ENCODE data around the gene ZBTB40.

Gene ZBTB40

GRCh38 chr1:22524481-22524880 lies 72.8 kb downstream of the ZBTB40 start:
- no peak for DNase-seq (ENCODE audit: insufficient read length, low spot score)

DNA sequence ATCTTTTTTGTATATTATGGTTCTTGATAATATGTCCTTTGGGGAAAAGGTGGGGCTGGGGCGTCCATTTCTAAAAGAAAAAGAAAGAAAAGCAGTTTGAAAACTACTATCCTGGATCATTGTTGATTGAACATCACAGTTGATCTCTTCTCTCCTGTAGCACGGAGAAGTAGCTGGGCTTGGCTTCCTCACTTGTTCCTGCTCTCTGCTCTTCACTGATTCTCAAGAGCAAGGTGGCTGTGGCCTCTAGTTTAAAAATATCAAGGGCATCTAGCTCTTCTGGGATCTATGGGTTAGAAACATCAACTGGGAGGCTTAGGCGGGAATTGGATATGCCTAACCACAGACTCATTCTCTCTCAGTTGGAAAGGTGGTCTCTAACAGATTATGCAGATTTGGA lies 73.6 kb downstream of the ZBTB40 start:
- FAIRE-seq (no peak), DNase-seq (ENCODE audit: insufficient read length, low spot score) (no peak)
- TF ChIP-seq POU2F2 (IDR thresholded peaks at IDR 0.05; ENCODE audit: low read depth, low read length) (no peak), SPI1 (IDR thresholded peaks at IDR 0.05; ENCODE audit: low read depth, low read length) (no peak), POLR2AphosphoS5 (IDR thresholded peaks at IDR 0.05; ENCODE audit: low read depth, low read length) (no peak), PAX5 (IDR thresholded peaks at IDR 0.05; ENCODE audit: insufficient read depth, low read length, severe bottlenecking) (no peak), TAF1 (IDR thresholded peaks at IDR 0.05; ENCODE audit: low read depth, low read length) (no peak), POLR2A (IDR thresholded peaks at IDR 0.05; ENCODE audit: low read depth, low read length) (no peak)

More at GRCh38 chr1:22524481-22524880, 72.8 kb downstream of the ZBTB40 start:
- TF ChIP-seq POLR2AphosphoS5 (IDR thresholded peaks at IDR 0.05; ENCODE audit: low read depth, low read length) (no peak), TAF1 (IDR thresholded peaks at IDR 0.05; ENCODE audit: low read depth, low read length) (no peak), POU2F2 (IDR thresholded peaks at IDR 0.05; ENCODE audit: low read depth, low read length) (no peak), POLR2A (IDR thresholded peaks at IDR 0.05; ENCODE audit: low read depth, low read length) (no peak), PAX5 (IDR thresholded peaks at IDR 0.05; ENCODE audit: insufficient read depth, low read length, severe bottlenecking) (no peak), SPI1 (IDR thresholded peaks at IDR 0.05; ENCODE audit: low read depth, low read length) (no peak)
- FAIRE-seq, result no peak

- TF ChIP-seq PAX5 (IDR thresholded peaks at IDR 0.05; ENCODE audit: insufficient read depth, low read length, severe bottlenecking) (no peak), POLR2AphosphoS5 (IDR thresholded peaks at IDR 0.05; ENCODE audit: low read depth, low read length) (no peak), POU2F2 (IDR thresholded peaks at IDR 0.05; ENCODE audit: low read depth, low read length) (no peak), TAF1 (IDR thresholded peaks at IDR 0.05; ENCODE audit: low read depth, low read length) (no peak), SPI1 (IDR thresholded peaks at IDR 0.05; ENCODE audit: low read depth, low read length) (no peak), POLR2A (IDR thresholded peaks at IDR 0.05; ENCODE audit: low read depth, low read length) (no peak)
- no peak for FAIRE-seq
- no peak for DNase-seq (ENCODE audit: insufficient read length, low spot score)
Measured at GRCh38 chr1:22525646-22526045, 74.0 kb downstream of the ZBTB40 start.

DNA sequence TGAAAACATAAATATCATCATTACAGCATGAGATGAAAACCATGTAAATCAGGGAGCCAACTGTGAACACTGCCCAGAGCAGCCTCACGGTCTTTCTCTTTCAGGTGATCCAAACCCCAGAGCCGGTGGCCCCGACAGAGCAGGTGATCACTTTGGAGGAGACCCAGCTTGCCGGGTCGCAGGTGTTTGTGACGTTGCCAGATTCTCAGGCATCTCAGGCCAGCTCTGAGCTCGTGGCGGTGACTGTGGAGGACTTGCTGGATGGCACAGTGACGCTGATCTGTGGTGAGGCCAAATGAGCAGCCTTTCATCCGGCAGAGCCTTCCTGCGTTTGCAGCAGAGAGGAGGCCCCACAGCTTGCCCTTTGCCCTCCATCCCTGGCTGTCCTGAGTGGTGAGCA lies 74.4 kb downstream of the ZBTB40 start:
- DNase-seq (ENCODE audit: insufficient read length, low spot score) (no peak), FAIRE-seq (no peak)
- no peak for TF ChIP-seq POU2F2 (IDR thresholded peaks at IDR 0.05; ENCODE audit: low read depth, low read length)
- TF ChIP-seq PAX5 (IDR thresholded peaks at IDR 0.05; ENCODE audit: insufficient read depth, low read length, severe bottlenecking), result no peak
- TF ChIP-seq POLR2AphosphoS5 (IDR thresholded peaks at IDR 0.05; ENCODE audit: low read depth, low read length), result no peak
- no peak for TF ChIP-seq TAF1 (IDR thresholded peaks at IDR 0.05; ENCODE audit: low read depth, low read length)
- no peak for TF ChIP-seq POLR2A (IDR thresholded peaks at IDR 0.05; ENCODE audit: low read depth, low read length)
- no peak for TF ChIP-seq SPI1 (IDR thresholded peaks at IDR 0.05; ENCODE audit: low read depth, low read length)

GRCh38 chr1:22526677-22527076 lies 75.0 kb downstream of the ZBTB40 start:
- TF ChIP-seq POLR2AphosphoS5 (IDR thresholded peaks at IDR 0.05; ENCODE audit: low read depth, low read length) (no peak), POU2F2 (IDR thresholded peaks at IDR 0.05; ENCODE audit: low read depth, low read length) (no peak), TAF1 (IDR thresholded peaks at IDR 0.05; ENCODE audit: low read depth, low read length) (no peak), PAX5 (IDR thresholded peaks at IDR 0.05; ENCODE audit: insufficient read depth, low read length, severe bottlenecking) (no peak), SPI1 (IDR thresholded peaks at IDR 0.05; ENCODE audit: low read depth, low read length) (no peak)
- FAIRE-seq, result no peak
- no peak for DNase-seq (ENCODE audit: insufficient read length, low spot score)

- DNase-seq (ENCODE audit: insufficient read length, low spot score), result no peak
- FAIRE-seq, result no peak
- TF ChIP-seq SPI1 (IDR thresholded peaks at IDR 0.05; ENCODE audit: low read depth, low read length) (no peak), POLR2A (IDR thresholded peaks at IDR 0.05; ENCODE audit: low read depth, low read length) (no peak), TAF1 (IDR thresholded peaks at IDR 0.05; ENCODE audit: low read depth, low read length) (no peak), POLR2AphosphoS5 (IDR thresholded peaks at IDR 0.05; ENCODE audit: low read depth, low read length) (no peak), PAX5 (IDR thresholded peaks at IDR 0.05; ENCODE audit: insufficient read depth, low read length, severe bottlenecking) (no peak), POU2F2 (IDR thresholded peaks at IDR 0.05; ENCODE audit: low read depth, low read length) (no peak)
Measured at GRCh38 chr1:22527122-22527521, 75.5 kb downstream of the ZBTB40 start.

- no peak for TF ChIP-seq POU2F2 (IDR thresholded peaks at IDR 0.05; ENCODE audit: low read depth, low read length)
- FAIRE-seq (no peak), DNase-seq (ENCODE audit: insufficient read length, low spot score) (no peak)
Measured at GRCh38 chr1:22527555-22528296, 76.1 kb downstream of the ZBTB40 start.

DNA sequence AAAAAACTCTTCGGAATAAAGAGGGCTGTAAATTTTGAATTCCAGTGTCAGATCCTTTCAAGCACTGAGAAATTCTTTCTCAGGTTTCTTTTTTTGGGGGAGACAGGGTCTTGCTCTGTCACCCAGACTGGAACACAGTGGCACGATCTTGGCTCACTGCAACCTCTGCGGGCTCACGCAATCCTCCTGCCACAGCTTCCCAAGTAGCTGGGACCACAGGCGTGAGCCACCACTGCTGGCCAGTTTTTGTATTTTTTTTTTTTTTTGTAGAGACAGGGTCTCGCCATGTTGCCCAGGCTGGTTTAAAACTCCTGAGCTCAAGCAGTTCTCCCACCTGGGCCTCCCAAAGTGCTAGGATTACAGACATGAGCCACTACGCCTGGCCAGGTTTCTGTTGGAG lies 76.8 kb downstream of the ZBTB40 start:
- FAIRE-seq, result no peak
- no peak for DNase-seq (ENCODE audit: insufficient read length, low spot score)
- TF ChIP-seq POLR2A (IDR thresholded peaks at IDR 0.05; ENCODE audit: low read depth, low read length) (no peak), PAX5 (IDR thresholded peaks at IDR 0.05; ENCODE audit: insufficient read depth, low read length, severe bottlenecking) (no peak), TAF1 (IDR thresholded peaks at IDR 0.05; ENCODE audit: low read depth, low read length) (no peak), SPI1 (IDR thresholded peaks at IDR 0.05; ENCODE audit: low read depth, low read length) (no peak), POU2F2 (IDR thresholded peaks at IDR 0.05; ENCODE audit: low read depth, low read length) (no peak)

- no peak for TF ChIP-seq POLR2AphosphoS5 (IDR thresholded peaks at IDR 0.05; ENCODE audit: low read depth, low read length)
- DNase-seq (ENCODE audit: insufficient read length, low spot score) (no peak), FAIRE-seq (no peak)
Measured at GRCh38 chr1:22529901-22530621, 78.4 kb downstream of the ZBTB40 start.

GRCh38 chr1:22530715-22531114 lies 79.1 kb downstream of the ZBTB40 start:
- DNase-seq (ENCODE audit: insufficient read length, low spot score) (no peak), FAIRE-seq (no peak)
- TF ChIP-seq POU2F2 (IDR thresholded peaks at IDR 0.05; ENCODE audit: low read depth, low read length), result no peak
- TF ChIP-seq SPI1 (IDR thresholded peaks at IDR 0.05; ENCODE audit: low read depth, low read length), result no peak
- no peak for TF ChIP-seq TAF1 (IDR thresholded peaks at IDR 0.05; ENCODE audit: low read depth, low read length)
- TF ChIP-seq POLR2A (IDR thresholded peaks at IDR 0.05; ENCODE audit: low read depth, low read length), result no peak
- no peak for TF ChIP-seq PAX5 (IDR thresholded peaks at IDR 0.05; ENCODE audit: insufficient read depth, low read length, severe bottlenecking)
- TF ChIP-seq POLR2AphosphoS5 (IDR thresholded peaks at IDR 0.05; ENCODE audit: low read depth, low read length), result no peak

Measured in GM12891 (cell line).